ENCODE measurements around the gene STOM. TPM values are rescaled to one million over a fixed set of nuclear protein-coding genes. Genes with fewer than 3 reads are reported as not detected.

STOM gene
- total RNA-seq, 2 donors from 2014 or later: 94.6 to 115 TPM

GRCh38 chr9:121357011-121357410 lies 13.0 kb downstream of the STOM start:
- DNase-seq (no peak), ATAC-seq (peak; percentile 76)
- intact Hi-C loops (cut with DNase I, micrococcal nuclease): no loop called here

DNA sequence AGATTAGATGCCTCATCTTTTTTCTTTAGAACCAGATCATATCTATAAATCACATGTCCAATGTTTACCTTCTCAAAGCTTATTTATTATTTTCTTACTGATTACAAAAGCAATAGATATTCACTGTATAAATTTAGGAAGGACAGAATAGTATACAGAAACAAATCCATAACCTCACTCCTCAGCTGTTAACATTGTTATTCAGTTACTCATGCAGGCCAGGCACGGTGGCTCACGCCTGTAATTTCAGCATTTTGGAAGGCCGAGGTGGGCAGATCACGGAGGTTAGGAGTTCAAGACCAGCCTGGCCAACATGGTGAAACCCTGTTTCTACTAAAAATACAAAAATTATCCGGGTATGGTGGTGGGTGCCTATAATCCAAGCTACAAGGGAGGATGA lies 15.3 kb downstream of the STOM start:
- intact Hi-C loops (cut with DNase I, micrococcal nuclease): no loop called here
- DNase-seq (no peak), ATAC-seq (no peak)

DNA sequence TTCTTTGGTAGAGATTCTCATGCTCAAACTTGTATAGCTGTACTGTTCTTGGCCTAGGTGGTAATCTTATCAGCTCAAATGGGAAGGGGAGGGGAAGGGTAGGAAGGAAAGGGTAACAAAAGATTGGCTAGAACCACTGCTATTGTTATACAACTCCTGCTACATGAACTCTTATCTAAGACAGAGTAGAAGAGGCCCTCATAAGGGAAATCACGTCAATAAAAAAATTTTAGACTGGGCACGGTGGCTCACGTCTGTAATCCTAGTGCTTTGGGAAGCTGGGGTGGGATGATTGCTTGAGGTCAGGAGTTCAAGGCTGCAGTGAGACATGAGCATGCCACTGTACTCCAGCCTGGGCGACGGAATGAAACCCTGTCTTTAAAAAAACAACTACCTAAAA lies 15.9 kb downstream of the STOM start:
- peak; percentile 65 for ATAC-seq
- peak in 1 of 2 donors; percentile 19 for DNase-seq
- intact Hi-C loops (cut with DNase I, micrococcal nuclease): no loop called here

DNA sequence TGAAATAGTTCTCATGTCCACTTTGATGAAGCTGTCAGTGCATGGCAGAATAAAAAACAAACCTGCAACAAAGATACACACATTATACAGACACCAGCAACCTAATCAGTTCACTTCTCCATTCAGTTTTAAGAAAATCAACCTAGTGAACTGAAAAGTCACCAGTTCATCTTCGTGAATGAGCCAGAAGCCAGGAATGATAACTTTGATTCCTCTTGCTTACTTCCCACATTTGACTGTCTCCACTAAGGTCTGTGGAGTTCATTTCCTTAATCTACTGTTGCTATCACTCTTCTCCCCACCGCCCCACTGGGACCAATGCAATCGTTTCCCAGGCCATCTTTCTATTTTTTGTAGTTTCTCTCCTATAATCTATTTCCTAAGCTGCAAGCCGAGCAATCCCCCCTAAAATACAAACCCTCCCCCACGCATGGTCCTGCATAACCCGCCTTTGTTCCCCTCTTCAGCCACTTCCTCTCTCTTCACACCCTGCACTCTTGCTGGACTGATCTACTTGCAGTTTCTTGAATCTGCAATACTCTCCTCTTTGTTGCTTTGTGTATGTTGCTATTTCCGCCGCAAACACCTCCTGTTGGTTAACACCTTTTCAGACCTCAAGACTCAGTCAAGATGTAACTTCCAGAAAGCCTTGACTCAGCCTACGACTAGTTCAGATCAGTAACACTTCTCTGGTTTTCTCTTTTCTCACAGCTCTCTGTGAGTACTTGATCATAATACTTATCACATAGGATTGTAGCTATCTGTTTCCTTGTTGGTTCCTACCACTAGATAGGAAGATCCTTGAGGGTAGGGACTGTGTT lies 16.6 kb downstream of the STOM start:
- ATAC-seq (peak; percentile 9), DNase-seq (no peak)
- intact Hi-C loops (cut with DNase I, micrococcal nuclease): no loop called here

- DNase-seq (peak; percentile 63 to 72), ATAC-seq (peak; percentile 79)
- intact Hi-C loops (cut with DNase I, micrococcal nuclease): no loop called here
Measured at GRCh38 chr9:121350993-121351561, 19.0 kb downstream of the STOM start.

DNA sequence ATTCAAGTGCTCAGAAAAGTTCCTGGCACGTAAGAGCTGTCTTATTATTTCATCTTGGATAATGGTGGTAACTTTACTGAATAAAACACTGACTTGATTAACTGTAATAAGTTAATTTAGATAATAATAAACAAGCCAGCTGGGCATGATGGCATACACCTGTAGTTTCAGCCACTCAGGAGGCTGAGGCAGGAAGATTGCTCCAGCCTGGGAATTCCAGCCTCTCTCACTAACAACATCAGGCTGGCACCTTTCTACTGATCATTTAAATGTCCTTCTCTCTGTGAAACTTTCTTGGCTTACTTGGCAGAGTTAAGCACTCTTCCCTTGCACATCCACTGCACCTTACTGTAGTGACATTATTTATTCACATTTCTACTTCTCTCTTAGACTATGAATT lies 20.0 kb downstream of the STOM start:
- DNase-seq: no peak
- intact Hi-C loops (cut with DNase I, micrococcal nuclease): no loop called here

GRCh38 chr9:121349009-121349408 lies 21.0 kb downstream of the STOM start:
- intact Hi-C loops (cut with DNase I, micrococcal nuclease): no loop called here
- no peak for DNase-seq
- no peak for ATAC-seq

More for the DNA sequence above, 20.0 kb downstream of the STOM start:
- ATAC-seq: no peak

DNA sequence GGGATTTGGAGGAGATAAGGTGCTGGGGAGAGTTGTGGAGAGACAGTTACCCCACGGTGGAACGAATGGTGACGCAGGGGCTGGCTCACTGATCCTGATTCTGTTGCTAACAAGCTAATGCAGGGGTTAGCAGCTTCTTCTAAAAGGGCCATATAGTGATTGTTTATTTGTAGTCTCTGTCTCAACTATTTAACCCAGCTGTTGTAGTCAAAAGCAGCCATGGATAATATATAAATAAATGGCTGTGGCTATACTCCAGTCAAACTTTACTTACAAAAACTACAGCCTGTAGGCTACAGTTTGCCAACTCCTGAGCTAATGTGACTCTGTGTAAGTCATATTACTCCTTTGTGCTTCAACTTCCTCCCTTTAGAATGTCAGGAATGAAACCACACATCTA lies 21.8 kb downstream of the STOM start:
- ATAC-seq (no peak), DNase-seq (no peak)
- intact Hi-C loops (cut with DNase I, micrococcal nuclease): no loop called here

DNA sequence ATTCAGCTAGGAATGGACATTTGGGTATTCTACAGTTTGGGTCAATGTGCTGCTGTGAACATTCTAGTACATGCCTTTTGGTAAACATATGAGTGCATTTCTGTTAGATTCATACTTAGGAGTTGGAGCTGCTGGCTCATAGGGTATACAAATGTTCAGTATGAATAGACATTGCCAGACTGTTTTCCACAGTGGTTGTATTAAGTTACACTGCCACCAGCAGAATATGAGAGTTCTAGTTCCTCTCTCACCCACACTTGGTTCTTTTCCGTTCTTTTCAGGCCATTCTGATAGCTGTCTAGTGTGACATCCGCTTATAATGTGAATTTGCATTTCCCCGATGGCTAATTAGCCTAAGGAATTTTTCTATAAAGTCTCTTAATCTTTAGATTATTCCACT lies 25.0 kb downstream of the STOM start:
- intact Hi-C loops (cut with DNase I, micrococcal nuclease): no loop called here
- DNase-seq: no peak

DNA sequence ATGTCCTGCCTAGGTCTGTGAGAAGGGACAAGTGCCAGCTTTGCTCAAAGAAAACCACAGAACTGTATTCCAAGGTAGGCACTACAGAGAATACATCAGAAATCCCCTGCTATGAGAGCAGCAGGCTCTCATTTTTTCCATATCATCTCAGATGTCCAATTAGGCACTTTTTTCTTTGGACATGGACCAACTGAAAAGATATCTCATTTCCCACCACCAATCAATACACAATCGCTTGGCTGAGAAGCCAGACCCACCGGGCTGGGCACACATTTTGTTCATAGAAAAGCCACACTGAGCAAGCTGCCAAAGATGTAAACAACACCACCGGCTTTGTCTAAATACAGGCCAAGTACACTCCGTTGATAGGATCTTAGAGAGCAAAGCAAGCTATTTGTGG lies 25.9 kb downstream of the STOM start:
- DNase-seq (no peak), ATAC-seq (no peak)
- intact Hi-C loops (cut with DNase I, micrococcal nuclease): no loop called here

More for the DNA sequence above, 25.0 kb downstream of the STOM start:
- ATAC-seq: no peak

GRCh38 chr9:121340676-121341392 lies 29.2 kb downstream of the STOM start:
- intact Hi-C loops (cut with DNase I, micrococcal nuclease): no loop called here
- DNase-seq (no peak), ATAC-seq (no peak)

GRCh38 chr9:121339437-121339836 lies 30.6 kb downstream of the STOM start:
- DNase-seq (no peak), ATAC-seq (no peak)
- intact Hi-C loops (cut with DNase I, micrococcal nuclease): no loop called here

DNA sequence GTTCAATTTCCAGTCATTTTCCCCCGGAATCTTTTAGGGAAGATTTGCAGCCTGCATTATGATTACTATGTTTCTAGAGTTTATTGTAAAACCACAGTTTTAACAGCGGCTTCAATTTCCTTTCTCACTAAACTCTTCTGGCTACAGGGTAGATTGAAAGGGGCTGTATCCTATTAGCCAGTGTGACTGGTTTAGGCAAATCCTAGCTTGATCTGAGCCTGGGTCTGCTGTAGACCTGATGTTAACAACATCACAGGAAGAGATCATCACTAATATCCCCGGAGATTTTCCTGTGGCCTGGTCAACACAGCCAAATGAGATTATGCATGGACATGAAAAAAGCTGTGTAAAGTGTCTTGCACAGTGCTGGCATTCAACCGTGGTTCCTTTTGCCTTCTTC lies 33.4 kb downstream of the STOM start:
- no peak for DNase-seq
- intact Hi-C loops (cut with DNase I, micrococcal nuclease): no loop called here
- no peak for ATAC-seq

GRCh38 chr9:121333950-121334773 lies 35.9 kb downstream of the STOM start:
- no peak for DNase-seq
- intact Hi-C loops (cut with DNase I, micrococcal nuclease): no loop called here
- ATAC-seq: no peak

DNA sequence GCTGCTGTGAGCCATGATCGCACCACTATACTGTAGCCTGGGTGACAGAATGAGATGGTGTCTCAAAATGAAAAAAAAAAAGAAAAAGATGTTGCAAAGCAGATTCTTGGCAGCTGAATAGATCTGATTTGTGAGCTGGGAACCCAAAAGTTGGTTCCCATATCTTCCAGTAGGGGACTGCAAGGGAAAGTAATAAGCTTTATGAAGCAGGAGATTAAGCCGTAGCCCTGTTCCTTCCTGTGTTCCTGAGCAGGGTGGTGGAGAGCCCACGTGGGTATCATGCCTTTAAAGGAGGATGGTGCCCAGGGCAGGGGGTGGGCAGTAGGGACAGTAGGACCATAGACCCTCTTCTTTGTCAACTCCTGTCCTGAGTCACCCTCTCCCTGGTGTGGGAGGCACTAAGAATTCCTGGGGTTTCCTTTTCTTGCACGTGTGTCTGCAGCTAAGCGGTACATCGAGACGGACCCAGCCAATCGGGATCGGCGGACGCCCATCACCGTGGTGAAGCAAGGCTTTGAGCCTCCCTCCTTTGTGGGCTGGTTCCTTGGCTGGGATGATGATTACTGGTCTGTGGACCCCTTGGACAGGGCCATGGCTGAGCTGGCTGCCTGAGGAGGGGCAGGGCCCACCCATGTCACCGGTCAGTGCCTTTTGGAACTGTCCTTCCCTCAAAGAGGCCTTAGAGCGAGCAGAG lies 37.9 kb downstream of the STOM start:
- DNase-seq (no peak), ATAC-seq (no peak)
- intact Hi-C loops (cut with DNase I, micrococcal nuclease): no loop called here

- no peak for DNase-seq
- no peak for ATAC-seq
- intact Hi-C loops (cut with DNase I, micrococcal nuclease): no loop called here
Measured at GRCh38 chr9:121331549-121331948, 38.5 kb downstream of the STOM start.

DNA sequence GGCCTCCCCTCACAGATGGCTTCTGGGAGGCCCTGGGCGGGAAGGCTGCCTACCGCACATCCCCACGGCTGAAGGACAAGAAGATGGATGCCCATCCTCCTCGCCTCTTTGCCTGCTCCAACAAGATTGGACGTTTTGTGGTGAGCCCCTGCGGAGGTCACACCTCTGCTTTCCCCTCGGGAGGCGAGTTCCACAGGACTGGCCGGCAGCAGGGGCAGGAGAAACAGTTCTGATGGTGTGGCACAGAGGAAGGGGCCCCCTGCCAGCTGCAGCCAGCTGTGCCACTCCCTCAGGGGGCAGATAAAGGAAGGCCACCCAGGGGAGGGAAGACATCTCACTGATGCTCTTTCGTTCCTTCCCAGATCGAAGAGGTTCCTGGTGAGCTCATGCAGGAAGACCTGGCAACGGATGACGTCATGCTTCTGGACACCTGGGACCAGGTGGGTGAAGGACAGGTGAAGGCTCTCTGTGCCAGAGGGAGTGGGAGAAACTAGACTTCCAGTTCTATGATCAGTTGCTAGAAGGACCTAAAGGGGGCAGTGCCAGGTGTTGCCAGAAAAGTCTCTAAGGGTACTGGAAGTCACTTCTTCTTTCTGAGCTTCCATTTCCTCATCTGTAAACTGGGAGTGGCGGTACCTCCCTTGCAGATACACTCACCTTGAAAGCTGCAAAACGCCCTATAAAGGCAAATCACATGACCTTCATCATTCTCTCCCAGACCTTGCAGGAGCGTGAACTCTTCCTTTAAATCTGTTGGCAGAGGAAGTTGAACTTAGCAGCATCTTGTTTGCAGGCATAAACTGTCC lies 41.0 kb downstream of the STOM start:
- intact Hi-C loops (cut with DNase I, micrococcal nuclease): loop anchor here in 1 of 2 donors (10.0 kb wide), 1 partner anchor 46 kb away; the partner anchor contains the start of gene STOM
- ATAC-seq (peak; percentile 75), DNase-seq (no peak)

DNA sequence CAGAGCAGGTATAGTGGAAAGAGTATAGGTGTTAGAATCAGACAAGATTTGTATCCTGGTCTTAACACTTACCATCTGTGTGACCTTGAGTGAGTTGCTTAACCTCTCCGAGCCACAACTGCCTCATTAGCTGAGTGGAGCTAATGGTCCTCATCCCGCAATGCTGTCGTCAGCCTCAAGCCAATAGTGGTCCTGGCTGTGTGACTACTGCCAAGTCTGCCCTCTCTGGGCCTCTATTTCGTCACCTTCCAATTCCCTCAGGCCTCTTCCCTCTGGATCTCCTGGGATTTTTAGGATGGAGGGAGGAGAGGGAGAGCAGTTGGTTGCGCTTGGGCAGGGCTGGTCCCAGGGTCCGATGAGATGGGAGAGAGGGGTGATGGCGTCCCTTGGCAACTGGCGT lies 41.6 kb downstream of the STOM start:
- ATAC-seq: no peak
- no peak for DNase-seq
- intact Hi-C loops (cut with DNase I, micrococcal nuclease): loop anchor here in 1 of 2 donors (10.0 kb wide), 1 partner anchor 46 kb away; the partner anchor contains the start of gene STOM

Measured in left colon (tissue), 2 donors.